ENCODE data around the gene PPCS.

PPCS gene

DNA sequence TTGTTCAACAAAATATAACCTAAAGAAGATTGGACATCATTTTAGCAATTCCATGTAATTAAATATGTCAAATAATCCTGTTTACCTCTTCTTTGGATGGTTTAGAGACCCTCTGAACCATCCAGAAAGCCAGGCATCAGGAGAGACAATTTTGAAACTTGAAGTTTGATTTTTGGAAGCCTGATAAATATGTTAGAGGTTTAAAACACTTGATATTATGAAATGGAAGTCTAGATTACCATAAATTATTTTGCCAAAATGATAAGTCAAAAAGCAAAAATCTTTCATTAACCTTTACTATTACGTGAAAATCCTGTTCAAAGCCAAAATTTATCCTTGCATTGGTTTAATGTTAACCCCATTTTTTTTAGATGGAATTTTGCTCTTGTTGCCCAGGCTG lies 50.2 kb downstream of the PPCS start:
- DNase-seq (ENCODE audit: low read depth) = no peak
- TF ChIP-seq, protein P1, sequence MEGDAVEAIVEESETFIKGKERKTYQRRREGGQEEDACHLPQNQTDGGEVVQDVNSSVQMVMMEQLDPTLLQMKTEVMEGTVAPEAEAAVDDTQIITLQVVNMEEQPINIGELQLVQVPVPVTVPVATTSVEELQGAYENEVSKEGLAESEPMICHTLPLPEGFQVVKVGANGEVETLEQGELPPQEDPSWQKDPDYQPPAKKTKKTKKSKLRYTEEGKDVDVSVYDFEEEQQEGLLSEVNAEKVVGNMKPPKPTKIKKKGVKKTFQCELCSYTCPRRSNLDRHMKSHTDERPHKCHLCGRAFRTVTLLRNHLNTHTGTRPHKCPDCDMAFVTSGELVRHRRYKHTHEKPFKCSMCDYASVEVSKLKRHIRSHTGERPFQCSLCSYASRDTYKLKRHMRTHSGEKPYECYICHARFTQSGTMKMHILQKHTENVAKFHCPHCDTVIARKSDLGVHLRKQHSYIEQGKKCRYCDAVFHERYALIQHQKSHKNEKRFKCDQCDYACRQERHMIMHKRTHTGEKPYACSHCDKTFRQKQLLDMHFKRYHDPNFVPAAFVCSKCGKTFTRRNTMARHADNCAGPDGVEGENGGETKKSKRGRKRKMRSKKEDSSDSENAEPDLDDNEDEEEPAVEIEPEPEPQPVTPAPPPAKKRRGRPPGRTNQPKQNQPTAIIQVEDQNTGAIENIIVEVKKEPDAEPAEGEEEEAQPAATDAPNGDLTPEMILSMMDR (IDR thresholded peaks at IDR 0.05; ENCODE audit: control insufficient read depth, insufficient read depth, low read depth, low read length, missing control alignments) = no peak
- no peak overlapping the region for H3K4me3 ChIP-seq (ENCODE audit: control insufficient read depth, low read depth, low read length)
